Activated CD8-positive, alpha-beta T cell treated with anti-CD3 and anti-CD28 coated beads for 36 hours (primary cell): ENCODE measurements around the gene GNLY. TPM values are rescaled to one million over a fixed set of nuclear protein-coding genes. Genes with fewer than 3 reads are reported as not detected.
A peak's percentile ranks its signal among the peaks of the same experiment; 100 is the strongest.

ENCODE experiments used
- ATAC-seq: fragments of 200-7000 bp; cut with Tn5 transposase; one replicate; pipeline ENCODE4 v1.10.0; 2021; ENCODE audit warnings: mild to moderate bottlenecking, moderate library complexity
- CTCF ChIA-PET: fragments of 350-600 bp; sonication (Branson Sonifier 250); formaldehyde crosslinking; loops from one replicate; lab custom pipeline; 2021; ENCODE audit warnings: antibody characterized with exemption; lab: Charles Lee
- POLR2A ChIA-PET: fragments of 350-600 bp; sonication (Branson Sonifier 250); formaldehyde crosslinking; loops from one replicate; lab custom pipeline; 2021; ENCODE audit warnings: antibody characterized with exemption; lab: Charles Lee
- DNase-seq: peaks from one replicate; pipeline ENCODE4 v3.0.0-alpha.2; 2020
- H3K27ac Mint-ChIP-seq: one replicate; pipeline ENCODE4 v1.8.0; 2021; ENCODE audit warnings: mild to moderate bottlenecking, mixed read lengths
- H3K27me3 Mint-ChIP-seq: one replicate; pipeline ENCODE4 v1.8.0; 2021; ENCODE audit warnings: mixed read lengths
- H3K36me3 Mint-ChIP-seq: one replicate; pipeline ENCODE4 v1.8.0; 2021; ENCODE audit warnings: low read depth, mixed read lengths
- H3K4me1 Mint-ChIP-seq: one replicate; pipeline ENCODE4 v1.8.0; 2021; ENCODE audit warnings: low read depth, mixed read lengths
- H3K4me3 Mint-ChIP-seq: one replicate; pipeline ENCODE4 v1.8.0; 2021; ENCODE audit warnings: mild to moderate bottlenecking, moderate library complexity, mixed read lengths
- H3K9me3 Mint-ChIP-seq: one replicate; pipeline ENCODE4 v1.8.0; 2021; ENCODE audit warnings: mixed read lengths
- intact Hi-C: fragments of 100-400 bp; cut with micrococcal nuclease; formaldehyde crosslinking; loops from one replicate; pipeline ENCODE4 v1.10.0; 2022
- total RNA-seq, 2 experiments: library from RNA; stranded (reverse); gene quantifications; one replicate each; pipeline ENCODE4 v1.2.3, GENCODE V29; 2021
- TF ChIP-seq, protein P1 (sequence below): fragments of 200-600 bp; IDR thresholded peaks from one replicate; pipeline ENCODE4 v1.8.0; 2022; ENCODE audit warnings: antibody characterized with exemption, mild to moderate bottlenecking

GNLY gene
- total RNA-seq, 2 experiments from 2014 or later, result 46.7 to 52.6 TPM

DNA sequence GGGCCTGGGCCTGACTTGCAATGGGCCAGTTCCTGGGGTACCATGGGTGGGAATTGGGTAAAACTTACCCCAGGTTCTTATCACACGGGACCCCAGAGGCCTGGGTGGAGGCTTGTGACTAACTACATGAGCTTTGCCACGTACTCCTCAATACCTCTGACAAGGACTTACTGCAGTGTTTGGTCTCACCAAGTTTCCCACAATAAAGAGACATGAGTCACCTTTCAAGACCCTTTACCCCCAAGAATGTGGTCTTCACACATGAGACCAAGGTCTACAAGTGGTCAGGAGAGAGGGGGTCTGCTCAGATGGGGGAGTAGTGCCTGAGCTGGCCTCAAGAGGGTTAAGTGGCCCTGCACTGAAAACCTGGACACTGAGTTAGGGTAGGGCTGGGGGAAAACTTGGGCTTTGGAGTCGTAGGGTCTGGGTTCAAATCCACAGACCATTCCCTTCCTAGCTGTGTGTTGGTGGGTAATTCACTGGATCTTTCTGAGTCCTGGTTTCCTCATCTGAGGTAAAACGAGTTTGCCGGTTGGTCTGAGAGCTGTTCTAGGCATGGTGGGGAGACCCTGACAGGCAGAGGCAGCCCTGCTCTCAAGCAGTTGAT is 2.0 kb upstream of the GNLY start:
- ChIA-PET CTCF (interaction anchor here (0.8 to 2.1 kb wide), 6 partner anchors 11 to 55 kb away, joined by 3 to 6 read pairs (median 4); no protein-coding TSS in a partner anchor), POLR2A (interaction anchor here (1.3 kb wide), 1 partner anchor 63 kb away, joined by 4 read pairs; no protein-coding TSS in a partner anchor)
- no peak overlapping the region for H3K4me3 Mint-ChIP-seq
- no peak for DNase-seq
- H3K4me1 Mint-ChIP-seq, result peaks cover 11% of the 10 kb centered on the region
- H3K36me3 Mint-ChIP-seq, result no peaks in the 10 kb centered on the region
- TF ChIP-seq, protein P1, sequence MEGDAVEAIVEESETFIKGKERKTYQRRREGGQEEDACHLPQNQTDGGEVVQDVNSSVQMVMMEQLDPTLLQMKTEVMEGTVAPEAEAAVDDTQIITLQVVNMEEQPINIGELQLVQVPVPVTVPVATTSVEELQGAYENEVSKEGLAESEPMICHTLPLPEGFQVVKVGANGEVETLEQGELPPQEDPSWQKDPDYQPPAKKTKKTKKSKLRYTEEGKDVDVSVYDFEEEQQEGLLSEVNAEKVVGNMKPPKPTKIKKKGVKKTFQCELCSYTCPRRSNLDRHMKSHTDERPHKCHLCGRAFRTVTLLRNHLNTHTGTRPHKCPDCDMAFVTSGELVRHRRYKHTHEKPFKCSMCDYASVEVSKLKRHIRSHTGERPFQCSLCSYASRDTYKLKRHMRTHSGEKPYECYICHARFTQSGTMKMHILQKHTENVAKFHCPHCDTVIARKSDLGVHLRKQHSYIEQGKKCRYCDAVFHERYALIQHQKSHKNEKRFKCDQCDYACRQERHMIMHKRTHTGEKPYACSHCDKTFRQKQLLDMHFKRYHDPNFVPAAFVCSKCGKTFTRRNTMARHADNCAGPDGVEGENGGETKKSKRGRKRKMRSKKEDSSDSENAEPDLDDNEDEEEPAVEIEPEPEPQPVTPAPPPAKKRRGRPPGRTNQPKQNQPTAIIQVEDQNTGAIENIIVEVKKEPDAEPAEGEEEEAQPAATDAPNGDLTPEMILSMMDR, result no peak
- H3K27ac Mint-ChIP-seq, result no peak overlapping the region
- intact Hi-C loops, result no loop called here
- H3K9me3 Mint-ChIP-seq, result no peaks in the 10 kb centered on the region
- peak; percentile 32 for ATAC-seq
- H3K27me3 Mint-ChIP-seq, result peaks cover 2% of the 10 kb centered on the region

DNA sequence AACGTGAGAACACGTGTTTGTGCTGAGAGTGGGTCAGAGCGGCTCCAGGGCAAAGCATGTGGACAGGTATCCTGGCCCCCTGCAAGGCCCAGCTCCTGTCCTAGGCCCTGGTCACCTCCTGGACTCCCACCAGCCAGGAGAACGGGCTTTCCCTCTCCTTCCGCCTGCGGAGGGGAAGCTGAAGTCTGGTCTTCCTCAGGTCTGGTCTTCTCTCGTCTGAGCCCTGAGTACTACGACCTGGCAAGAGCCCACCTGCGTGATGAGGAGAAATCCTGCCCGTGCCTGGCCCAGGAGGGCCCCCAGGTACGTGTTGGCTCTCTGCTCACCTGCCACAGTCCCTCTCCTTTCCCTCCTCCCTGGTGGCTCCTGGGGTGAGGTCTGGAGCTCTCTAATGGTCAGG is 963 bp downstream of the GNLY start:
- ATAC-seq, result no peak
- Mint-ChIP-seq H3K4me1 (peaks cover 11% of the 10 kb centered on the region), H3K27ac (peak overlapping the region; percentile 30), H3K4me3 (peak overlapping the region; percentile 43), H3K9me3 (no peaks in the 10 kb centered on the region), H3K27me3 (peaks cover 2% of the 10 kb centered on the region), H3K36me3 (no peaks in the 10 kb centered on the region)
- intact Hi-C loops, result no loop called here
- TF ChIP-seq, protein P1, result no peak
- no peak for DNase-seq
- CTCF ChIA-PET, result interaction anchor here (3.4 kb wide), 1 partner anchor 11 kb away, joined by 27 read pairs; no protein-coding TSS in a partner anchor
- POLR2A ChIA-PET, result no interaction called here

DNA sequence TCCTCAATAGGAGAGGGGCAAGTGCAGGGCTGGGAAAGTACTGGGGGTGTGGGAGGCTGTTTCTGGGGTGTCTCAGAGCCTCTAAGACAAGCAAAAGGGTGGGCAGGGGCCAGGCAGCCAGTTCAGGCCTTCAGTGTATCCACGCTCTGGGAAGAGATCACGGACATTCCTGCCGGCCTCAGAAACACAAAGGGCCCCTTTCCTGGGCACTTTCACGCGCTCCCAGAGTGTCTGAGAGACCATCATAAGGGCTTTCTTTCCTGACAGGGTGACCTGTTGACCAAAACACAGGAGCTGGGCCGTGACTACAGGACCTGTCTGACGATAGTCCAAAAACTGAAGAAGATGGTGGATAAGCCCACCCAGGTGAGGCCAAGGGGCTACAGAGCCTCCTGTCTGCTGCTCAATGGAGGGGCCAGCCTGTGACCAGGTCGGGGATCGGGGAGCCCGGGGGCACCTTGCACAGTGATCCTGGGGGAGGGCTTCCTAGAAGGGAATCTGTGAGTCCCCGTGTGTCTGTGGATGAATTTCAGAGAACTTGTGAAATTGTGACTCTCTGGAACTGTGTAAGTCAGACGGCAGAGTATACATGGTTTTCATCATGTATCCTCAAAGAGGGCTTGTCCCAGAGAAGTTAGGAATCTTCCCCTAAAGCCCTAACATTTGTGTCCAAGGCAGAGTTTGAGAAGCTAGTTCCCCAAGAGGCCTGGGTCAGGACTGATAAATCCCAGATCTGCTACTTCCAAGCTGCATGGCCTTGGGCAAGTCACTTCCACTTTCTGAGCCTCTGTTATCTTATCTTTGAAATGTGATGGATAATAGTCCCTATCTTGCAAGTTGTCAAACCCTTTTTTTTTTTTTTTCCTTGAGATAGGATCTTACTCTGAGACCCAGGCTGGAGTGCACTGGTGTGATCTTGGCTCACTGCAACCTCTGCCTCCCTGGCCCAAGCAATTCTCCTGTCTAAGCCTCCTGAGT is 1.8 kb downstream of the GNLY start:
- H3K27ac Mint-ChIP-seq, result no peak overlapping the region
- POLR2A ChIA-PET, result interaction anchor here (0.9 kb wide), 1 partner anchor 9 kb away, joined by 3 read pairs; no protein-coding TSS in a partner anchor
- TF ChIP-seq, protein P1, result no peak

DNA sequence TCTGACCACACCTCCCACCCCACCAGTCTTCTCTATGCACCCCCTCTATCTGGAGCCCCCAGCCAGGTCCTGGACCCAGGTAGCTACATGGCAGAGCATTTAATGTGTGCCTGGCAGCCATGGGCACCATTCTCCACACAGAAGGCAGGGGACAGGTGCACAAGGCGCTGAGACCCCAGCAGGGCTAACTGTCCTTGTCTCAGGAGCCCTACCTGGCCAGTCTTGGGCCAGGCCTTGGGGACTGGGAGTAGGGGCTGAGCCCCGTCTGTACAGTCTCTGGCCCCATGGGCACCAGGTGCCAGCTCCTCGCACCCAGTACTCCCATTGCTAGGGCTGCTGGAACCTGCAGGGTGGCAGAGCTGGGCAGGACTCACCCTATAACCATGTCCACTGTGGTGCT is 2.9 kb downstream of the GNLY start:
- no peaks in the 10 kb centered on the region for H3K36me3 Mint-ChIP-seq
- intact Hi-C loops, result no loop called here
- no peaks in the 10 kb centered on the region for H3K9me3 Mint-ChIP-seq
- DNase-seq, result no peak
- ChIA-PET CTCF (interaction anchor here (0.8 to 3.4 kb wide), 5 partner anchors 9 to 60 kb away, joined by 4 to 27 read pairs (median 8); no protein-coding TSS in a partner anchor), POLR2A (interaction anchor here (0.9 kb wide), 1 partner anchor 8 kb away, joined by 3 read pairs; no protein-coding TSS in a partner anchor)
- H3K27ac Mint-ChIP-seq, result no peak overlapping the region
- no peaks in the 10 kb centered on the region for H3K27me3 Mint-ChIP-seq
- peaks cover 11% of the 10 kb centered on the region for H3K4me1 Mint-ChIP-seq
- no peak overlapping the region for H3K4me3 Mint-ChIP-seq
- no peak for ATAC-seq
- TF ChIP-seq, protein P1, result no peak

More for the DNA sequence above, 1.8 kb downstream of the GNLY start:
- no peak for DNase-seq
- no peaks in the 10 kb centered on the region for H3K36me3 Mint-ChIP-seq
- H3K9me3 Mint-ChIP-seq, result no peaks in the 10 kb centered on the region
- intact Hi-C loops, result no loop called here
- ATAC-seq, result no peak
- CTCF ChIA-PET, result interaction anchor here (3.4 kb wide), 1 partner anchor 10 kb away, joined by 27 read pairs; no protein-coding TSS in a partner anchor
- H3K4me3 Mint-ChIP-seq, result peak overlapping the region; percentile 43
- H3K27me3 Mint-ChIP-seq, result no peaks in the 10 kb centered on the region
- H3K4me1 Mint-ChIP-seq, result peaks cover 9% of the 10 kb centered on the region
